UCSD-AML1 (cell line): ENCODE data around the gene SLC7A6OS.
"Not testable (repeated sequence)": the region's sequence is repeated elsewhere in the genome, so short reads cannot be mapped to it uniquely, and the experiment has no call there.

Source experiments
- DNase-seq: peaks from one replicate; lab custom pipeline; 2025; ENCODE audit not compliant: unreplicated experiment; lab: John Stamatoyannopoulos, UW

Gene SLC7A6OS

GRCh38 chr16:68299571-68300453 lies 10.9 kb downstream of the SLC7A6OS start:
- DNase-seq = no peak

GRCh38 chr16:68298907-68299561 lies 11.7 kb downstream of the SLC7A6OS start:
- no peak for DNase-seq

DNA sequence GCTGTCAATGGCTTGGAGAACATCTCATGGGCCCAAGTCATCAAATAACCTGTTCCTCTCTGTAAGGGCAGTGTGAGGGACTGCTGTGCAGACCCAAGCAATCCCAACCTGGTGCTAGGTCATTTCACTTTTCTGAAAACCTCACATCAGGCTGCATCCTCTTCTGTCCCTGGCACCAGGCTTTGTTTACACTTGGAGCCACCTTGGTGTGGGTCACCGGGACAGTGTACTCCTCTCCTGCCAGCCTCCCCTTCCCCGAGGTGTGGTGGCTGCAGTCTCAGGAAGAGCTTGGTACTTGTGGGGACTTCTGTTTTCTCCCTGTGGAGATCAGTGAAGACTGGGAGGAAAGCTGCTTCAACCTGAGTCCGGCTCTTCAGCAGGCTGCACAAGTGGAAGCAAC lies 12.4 kb downstream of the SLC7A6OS start:
- no peak for DNase-seq

- DNase-seq = no peak
Observed at GRCh38 chr16:68297908-68298307, 12.8 kb downstream of the SLC7A6OS start.

DNA sequence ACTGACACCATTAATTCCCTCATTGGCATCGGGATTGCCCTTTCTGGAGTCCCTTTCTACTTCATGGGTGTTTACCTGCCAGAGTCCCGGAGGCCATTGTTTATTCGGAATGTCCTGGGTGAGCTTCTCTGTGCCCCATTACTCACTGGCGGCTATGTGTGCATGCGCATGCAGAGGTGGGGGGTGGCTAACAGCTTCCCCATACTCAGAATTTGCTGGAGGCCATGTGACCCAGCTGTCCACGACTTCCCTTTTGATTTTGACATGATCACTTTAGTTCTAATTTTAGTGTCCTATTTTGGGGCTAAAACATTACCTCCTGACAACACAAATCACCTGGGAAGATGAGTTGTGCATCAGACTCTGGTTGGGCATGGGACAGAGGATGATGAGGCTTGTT lies 14.1 kb downstream of the SLC7A6OS start:
- DNase-seq = no peak

GRCh38 chr16:68296291-68296690 lies 14.5 kb downstream of the SLC7A6OS start:
- no peak for DNase-seq

GRCh38 chr16:68292425-68292824 lies 18.3 kb downstream of the SLC7A6OS start:
- no peak for DNase-seq

- no peak for DNase-seq
Observed at GRCh38 chr16:68291227-68291626, 19.5 kb downstream of the SLC7A6OS start.

DNA sequence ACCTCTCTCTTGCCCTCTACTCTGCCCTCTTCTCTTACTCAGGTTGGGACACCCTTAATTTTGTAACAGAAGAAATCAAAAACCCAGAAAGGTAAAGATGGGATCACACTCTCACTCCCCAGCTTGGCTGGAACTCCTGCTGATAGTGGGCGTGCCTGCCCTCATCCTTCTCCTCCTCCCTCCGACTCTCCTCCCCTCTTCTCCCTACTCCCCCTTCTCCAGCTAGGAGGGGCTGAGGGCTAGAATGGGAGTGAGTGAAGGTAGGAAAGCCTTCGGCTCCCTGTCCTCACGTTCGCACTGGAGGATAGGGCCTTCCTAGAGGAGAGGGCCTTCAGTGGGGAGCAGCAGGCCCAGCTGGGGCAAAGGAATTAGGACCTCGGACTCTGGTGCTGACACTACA lies 20.3 kb downstream of the SLC7A6OS start:
- DNase-seq = no peak

- peak; percentile 73 for DNase-seq
Observed at GRCh38 chr16:68289621-68290329, 21.0 kb downstream of the SLC7A6OS start.

DNA sequence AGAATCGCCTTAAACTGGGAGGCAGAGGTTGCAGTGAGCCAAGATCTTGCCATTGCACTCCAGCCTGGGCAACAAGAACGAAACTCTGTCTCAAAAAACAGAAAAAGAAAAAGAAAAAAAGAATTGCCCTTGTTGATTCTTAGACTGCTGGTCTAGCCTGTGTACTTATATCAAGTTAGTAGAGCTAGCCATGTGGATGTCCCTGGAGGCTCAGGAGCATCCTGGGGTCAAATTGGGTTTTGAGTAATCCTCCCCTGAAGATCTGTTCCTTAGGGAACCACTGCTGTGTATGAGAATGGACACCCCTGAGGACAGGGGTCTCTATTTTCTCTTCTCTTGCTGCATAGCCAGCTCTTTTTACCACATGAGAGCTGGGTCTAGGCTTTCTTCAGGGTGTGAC lies 21.5 kb downstream of the SLC7A6OS start:
- no peak for DNase-seq

DNA sequence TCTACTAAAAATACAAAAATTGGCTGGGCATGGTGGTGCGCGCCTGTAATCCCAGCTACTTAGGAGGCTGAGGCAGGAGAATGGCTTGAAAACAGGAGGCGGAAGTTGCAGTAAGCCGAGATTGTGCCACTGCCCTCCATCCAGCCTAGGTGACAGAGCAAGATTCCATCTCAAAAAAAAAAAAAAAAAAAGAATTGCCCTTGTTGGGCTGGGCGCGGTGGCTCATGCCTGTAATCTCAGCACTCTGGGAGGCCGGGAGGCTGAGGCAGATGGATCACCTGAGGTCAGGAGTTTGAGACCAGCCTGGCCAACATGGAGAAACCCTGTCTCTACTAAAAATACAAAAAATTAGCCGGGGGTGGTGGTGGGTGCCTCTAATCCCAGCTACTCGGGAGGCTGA lies 21.9 kb downstream of the SLC7A6OS start:
- not testable (repeated sequence) for DNase-seq

DNA sequence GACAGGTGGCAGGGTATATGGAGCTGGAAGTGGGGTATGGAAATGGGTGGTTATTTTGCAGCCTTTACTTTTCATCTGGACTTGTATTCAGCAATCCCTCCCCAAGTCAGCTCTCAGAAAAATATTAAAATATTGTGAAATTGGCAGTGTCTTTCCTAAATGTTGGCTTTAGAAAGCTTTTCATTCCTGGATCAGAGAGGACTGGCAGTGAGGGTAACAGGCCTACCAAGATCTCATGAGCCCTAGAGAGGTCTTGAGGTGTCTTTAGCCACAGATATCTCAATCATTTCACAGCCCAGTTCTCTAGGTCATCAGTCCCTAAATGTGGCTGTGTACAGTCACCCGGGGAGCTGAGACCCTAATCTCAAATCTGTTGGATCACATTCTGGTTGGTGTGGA lies 22.5 kb downstream of the SLC7A6OS start:
- DNase-seq = no peak

GRCh38 chr16:68287276-68288251 lies 23.2 kb downstream of the SLC7A6OS start:
- DNase-seq = peak; percentile 43

GRCh38 chr16:68286153-68287074 lies 24.3 kb downstream of the SLC7A6OS start:
- DNase-seq = no peak

GRCh38 chr16:68285683-68286082 lies 25.1 kb downstream of the SLC7A6OS start:
- DNase-seq = no peak

DNA sequence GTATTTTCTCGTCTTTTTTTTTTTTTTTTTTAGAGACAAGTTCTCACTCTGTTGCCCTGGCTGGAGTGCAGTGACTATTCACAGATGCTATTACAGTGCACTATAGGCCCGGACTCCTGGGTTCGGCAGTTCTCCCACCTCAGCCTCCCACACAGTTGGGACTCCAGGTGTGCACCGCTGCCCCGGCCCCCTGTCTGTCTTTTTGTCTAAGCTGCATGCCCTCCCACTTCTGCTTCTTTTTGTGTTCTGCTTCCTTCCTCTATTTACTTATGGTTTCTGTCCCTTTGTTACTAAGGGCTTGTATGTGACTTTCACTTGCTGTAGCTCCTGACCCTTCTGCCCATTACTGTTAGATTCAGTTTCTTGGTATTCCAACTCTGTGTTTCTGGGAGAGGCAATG lies 25.9 kb downstream of the SLC7A6OS start:
- peak; percentile 40 for DNase-seq

DNA sequence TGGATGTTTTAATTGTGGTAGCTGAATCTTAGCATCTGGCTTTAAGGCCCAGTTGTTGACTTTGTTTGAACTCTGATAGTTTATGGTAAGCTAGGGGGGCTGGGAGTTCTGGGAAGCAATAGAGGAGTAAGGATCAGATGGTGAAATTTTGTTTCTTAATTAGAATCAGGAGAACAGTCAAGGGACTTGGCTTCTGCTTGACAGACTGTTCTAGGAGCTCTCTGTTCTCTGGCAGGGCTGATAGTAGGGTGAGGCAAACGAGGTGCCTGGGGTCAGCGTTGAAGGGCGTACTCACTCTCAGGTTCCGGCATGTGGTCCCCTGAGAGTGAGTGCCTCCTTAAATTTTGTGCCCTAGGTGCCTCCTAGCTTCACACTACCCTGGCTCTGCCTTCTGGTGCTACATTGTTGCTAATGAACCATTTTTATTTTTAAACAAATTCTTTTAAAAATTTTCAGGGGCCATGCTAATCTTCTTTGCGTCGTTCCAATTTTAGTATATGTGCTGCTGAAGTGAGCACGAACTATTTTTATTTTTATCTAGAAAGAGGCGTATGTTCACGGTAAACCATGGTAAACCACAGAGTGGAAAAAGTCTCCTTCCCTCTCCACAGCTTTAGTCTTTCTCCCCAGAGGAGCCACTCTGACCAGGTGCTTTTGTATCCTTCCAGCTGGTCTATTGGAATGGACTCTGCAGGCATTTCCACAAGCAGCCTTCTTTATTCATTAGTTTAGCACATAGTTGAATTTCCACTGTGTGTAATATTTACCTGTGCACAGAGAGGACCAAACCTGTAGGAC lies 26.7 kb downstream of the SLC7A6OS start:
- no peak for DNase-seq

GRCh38 chr16:68283346-68283745 lies 27.4 kb downstream of the SLC7A6OS start:
- DNase-seq = no peak
